GM20000 (cell line): ENCODE data around the gene DEAF1.
"Not testable (repeated sequence)": the region's sequence is repeated elsewhere in the genome, so short reads cannot be mapped to it uniquely, and the experiment has no call there.

Source experiments
- DNase-seq: peaks from one replicate; pipeline ENCODE4 v3.0.0; 2012; ENCODE audit warnings: low spot score
- TF ChIP-seq, protein P1 (sequence below): IDR thresholded peaks from 2 replicates; pipeline ENCODE4 v1.5.1; 2012; ENCODE audit warnings: mild to moderate bottlenecking, control low read depth; ENCODE audit errors: extremely low read depth, missing control alignments

Gene DEAF1, protein sequence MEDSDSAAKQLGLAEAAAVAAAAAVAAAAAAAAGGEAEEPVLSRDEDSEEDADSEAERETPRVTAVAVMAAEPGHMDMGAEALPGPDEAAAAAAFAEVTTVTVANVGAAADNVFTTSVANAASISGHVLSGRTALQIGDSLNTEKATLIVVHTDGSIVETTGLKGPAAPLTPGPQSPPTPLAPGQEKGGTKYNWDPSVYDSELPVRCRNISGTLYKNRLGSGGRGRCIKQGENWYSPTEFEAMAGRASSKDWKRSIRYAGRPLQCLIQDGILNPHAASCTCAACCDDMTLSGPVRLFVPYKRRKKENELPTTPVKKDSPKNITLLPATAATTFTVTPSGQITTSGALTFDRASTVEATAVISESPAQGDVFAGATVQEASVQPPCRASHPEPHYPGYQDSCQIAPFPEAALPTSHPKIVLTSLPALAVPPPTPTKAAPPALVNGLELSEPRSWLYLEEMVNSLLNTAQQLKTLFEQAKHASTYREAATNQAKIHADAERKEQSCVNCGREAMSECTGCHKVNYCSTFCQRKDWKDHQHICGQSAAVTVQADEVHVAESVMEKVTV

DNA sequence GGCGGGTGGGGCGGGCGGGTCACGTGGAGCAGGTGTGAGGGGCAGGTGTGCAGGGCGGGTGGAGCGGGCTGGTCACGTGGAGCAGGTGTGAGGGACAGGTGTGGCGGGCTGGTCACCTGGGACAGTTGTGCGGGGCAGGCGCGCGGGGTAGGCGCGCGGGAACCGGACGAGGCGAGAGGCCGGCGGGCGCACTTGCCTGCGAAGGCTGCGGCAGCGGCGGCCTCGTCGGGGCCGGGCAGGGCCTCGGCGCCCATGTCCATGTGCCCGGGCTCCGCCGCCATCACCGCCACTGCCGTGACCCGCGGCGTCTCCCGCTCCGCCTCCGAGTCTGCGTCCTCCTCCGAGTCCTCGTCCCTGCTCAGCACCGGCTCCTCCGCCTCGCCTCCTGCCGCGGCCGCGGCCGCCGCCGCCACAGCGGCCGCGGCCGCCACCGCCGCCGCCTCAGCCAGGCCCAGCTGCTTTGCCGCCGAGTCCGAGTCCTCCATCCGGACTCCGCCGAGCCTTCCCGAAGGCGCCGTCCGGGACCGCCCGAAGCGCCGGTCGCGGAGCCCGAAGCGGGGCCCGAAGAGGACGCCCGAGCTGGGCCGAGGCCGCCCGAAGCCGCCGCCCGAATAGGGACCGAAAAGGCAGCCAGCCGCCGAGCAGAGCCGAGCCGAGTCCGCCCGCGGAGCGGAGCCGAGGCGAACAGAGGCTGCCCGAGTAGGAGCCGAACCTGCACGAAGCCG lies at the start of gene DEAF1:
TSS of gene DEAF1 (minus strand) at position 660 of the 725 bp plus-strand sequence. CDS start at position 485, 175 bp downstream.
- TF ChIP-seq, protein P1, sequence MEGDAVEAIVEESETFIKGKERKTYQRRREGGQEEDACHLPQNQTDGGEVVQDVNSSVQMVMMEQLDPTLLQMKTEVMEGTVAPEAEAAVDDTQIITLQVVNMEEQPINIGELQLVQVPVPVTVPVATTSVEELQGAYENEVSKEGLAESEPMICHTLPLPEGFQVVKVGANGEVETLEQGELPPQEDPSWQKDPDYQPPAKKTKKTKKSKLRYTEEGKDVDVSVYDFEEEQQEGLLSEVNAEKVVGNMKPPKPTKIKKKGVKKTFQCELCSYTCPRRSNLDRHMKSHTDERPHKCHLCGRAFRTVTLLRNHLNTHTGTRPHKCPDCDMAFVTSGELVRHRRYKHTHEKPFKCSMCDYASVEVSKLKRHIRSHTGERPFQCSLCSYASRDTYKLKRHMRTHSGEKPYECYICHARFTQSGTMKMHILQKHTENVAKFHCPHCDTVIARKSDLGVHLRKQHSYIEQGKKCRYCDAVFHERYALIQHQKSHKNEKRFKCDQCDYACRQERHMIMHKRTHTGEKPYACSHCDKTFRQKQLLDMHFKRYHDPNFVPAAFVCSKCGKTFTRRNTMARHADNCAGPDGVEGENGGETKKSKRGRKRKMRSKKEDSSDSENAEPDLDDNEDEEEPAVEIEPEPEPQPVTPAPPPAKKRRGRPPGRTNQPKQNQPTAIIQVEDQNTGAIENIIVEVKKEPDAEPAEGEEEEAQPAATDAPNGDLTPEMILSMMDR: no peak
- DNase-seq: peak; percentile 98

DNA sequence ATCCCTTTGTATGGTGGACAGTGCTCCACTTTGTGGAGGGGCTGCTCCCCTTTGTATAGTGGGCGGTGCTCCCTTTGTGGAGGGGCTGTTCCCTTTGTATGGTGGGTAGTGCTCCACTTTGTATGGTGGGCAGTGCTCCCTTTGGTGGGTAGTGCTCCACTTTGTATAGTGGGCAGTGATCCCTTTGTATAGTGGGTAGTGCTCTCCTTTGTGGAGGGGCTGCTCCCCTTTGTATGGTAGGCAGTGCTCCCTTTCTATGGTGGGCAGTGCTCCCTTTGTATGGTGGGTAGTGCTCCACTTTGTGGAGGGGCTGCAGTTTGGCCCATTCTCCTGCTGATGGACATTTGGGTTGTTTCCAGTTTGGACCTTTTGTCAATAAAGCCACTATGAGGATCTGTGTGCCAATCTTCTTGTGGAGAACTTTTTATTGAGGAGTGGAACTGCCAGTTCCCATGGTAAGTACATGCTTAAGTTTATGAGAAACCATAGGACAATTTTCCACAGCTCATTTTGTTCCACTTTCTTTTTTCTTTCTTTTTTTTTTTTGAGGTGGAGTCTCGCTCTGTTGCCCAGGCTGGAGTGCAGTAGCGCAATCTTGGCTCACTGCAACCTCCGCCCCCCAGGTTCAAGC lies 47.7 kb upstream of the DEAF1 start:
- TF ChIP-seq, protein P1: no peak

DNA sequence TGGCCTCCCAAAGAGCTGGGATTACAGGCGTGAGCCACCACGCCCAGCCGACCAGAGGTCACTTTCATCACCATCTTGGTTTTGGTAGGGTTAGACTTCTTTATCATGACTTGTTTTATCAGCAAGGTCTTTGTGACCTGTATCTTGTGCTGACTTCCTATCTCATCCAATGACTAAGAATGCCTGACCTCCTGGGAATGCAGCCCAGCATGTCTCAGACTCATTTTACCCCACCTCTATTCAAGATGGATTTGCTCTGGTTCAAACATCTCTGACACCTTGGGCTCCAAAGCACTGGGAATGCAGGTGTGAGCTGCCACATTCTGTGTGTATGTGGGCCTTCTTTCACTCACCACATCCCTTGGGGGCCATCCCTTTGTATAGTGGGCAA lies 47.1 kb upstream of the DEAF1 start:
- TF ChIP-seq, protein P1: no peak
- no peak for DNase-seq

More for the DNA sequence above, 47.7 kb upstream of the DEAF1 start:
- DNase-seq: no peak

DNA sequence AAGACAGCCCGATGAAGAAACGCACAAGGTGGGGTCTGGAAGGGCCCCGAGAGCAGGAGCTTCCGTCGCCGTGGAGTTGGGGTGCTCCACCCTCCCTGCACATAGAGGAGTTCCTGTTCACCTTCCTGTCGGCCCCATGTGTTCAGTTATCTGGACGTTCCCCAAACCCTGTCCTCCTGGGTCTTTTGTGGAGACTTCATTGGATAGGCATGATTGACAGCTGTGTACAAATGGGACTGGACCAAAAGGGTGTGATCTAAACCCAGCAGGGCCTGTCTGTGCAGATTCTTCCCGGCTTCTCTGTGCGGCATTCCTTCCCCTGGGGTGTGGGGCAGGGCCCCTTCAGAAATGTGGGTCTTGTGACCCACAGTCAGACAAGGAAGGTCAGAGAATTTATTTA lies 42.9 kb upstream of the DEAF1 start:
- not testable (repeated sequence) for DNase-seq

DNA sequence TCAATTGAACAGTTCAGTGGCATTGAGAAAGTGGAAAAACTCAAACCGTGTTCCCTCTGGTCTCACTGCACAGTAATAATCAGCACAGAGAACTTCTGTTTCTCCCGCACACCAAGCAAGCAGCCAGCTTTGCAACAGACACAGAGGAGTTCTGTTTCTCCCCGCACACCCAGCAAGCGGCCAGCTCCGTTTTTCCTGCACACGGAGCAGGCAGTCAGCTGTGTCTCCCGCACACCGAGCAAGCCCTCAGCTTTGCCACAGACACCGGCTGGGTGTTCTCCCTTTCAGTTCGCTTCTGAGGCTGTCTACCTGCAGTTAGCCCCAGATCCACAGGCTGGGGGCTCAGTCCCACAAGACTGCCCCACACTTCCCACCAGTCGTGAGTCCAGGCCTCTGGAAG lies 42.3 kb upstream of the DEAF1 start:
- no peak for DNase-seq
- TF ChIP-seq, protein P1: no peak

DNA sequence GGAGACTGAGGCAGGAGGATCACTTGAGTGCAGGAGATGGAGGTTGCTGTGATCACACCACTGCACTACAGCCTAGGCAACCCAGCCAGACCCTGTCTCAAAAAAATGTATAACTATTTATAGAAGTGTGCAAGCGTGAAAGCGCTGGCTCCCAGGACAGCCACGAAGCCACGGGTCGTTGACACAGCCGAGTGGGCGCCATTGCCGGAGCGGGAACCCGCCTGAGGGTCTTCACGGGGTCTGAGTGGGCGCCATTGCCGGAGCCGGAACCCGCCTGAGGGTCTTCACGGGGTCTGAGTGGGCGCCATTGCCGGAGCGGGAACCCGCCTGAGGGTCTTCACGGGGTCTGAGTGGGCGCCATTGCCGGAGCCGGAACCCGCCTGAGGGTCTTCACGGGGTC lies 39.5 kb upstream of the DEAF1 start:
- DNase-seq: not testable (repeated sequence)

DNA sequence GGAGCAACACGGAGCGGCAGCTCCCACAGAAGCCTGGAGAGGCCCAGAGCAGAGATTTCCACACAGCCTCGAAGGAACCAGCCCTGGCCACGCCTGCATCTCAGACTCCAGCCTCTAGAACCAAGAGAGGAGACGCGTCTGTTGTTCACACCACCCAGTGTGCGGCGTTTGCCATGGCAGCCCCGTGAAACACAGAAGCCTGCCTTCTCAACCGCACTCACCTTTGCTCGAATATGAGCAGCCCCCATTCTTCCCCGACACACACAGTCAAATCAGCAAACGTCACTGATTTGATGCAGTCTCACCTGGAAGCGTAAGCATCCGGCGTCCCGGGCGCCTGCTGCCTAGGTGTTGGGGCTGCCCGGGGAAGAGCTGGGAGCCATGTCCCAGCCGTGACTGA lies 38.0 kb upstream of the DEAF1 start:
- TF ChIP-seq, protein P1: no peak
- no peak for DNase-seq

DNA sequence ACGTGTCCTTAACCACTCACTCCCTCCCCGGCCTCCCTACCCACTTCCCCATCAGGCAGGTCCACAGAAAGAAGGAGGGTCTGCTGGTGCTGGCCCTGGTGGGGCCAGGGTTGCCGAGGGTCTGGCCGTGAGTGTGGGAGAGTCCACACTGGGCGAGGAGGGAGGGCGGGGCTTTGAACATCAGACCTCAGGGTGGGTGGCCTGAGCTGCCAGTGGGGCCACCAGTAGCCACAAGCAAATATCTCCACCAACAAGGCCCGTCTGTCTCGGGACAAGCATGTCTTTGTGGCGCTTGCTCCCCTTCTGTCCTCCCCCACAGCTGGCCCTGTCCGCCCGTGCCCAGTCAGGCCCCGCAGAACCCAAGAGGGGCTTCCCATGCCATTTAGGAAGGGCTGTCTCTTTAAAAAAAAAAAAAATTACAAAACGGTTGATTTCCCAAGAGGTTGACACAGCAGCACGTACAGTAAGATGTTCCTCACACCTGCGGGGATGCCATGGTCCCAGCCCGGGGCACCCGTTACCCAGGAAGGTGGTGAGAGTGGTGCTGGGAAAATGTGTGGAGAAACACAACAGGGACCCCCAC lies 34.6 kb upstream of the DEAF1 start:
- TF ChIP-seq, protein P1: no peak
- DNase-seq: no peak
